Osteoblast (primary cell): ENCODE measurements around the gene NAPA. TPM values are rescaled to one million over a fixed set of nuclear protein-coding genes. Genes with fewer than 3 reads are reported as not detected.

Experiments
- DNase-seq: peaks from one replicate; pipeline ENCODE4 v3.0.0; 2011; ENCODE audit warnings: low spot score, mixed read lengths; ENCODE audit not compliant: insufficient read length; ENCODE audit errors: missing footprints
- H2AFZ ChIP-seq: 2 replicates; pipeline ENCODE4 v1.6.0; 2011; ENCODE audit warnings: mild to moderate bottlenecking, low read length
- H3K27ac ChIP-seq: 2 replicates; pipeline ENCODE4 v1.5.1; 2011; ENCODE audit warnings: mild to moderate bottlenecking, low read depth, low read length, moderate library complexity
- H3K27me3 ChIP-seq: 2 replicates; pipeline ENCODE4 v1.6.0; 2012; ENCODE audit warnings: mild to moderate bottlenecking, control low read depth, inconsistent platforms, low read length, moderate library complexity; ENCODE audit not compliant: insufficient read depth
- H3K36me3 ChIP-seq: 2 replicates; pipeline ENCODE4 v1.5.1; 2011; ENCODE audit warnings: mild to moderate bottlenecking, low read length, control low read depth, moderate library complexity; ENCODE audit not compliant: insufficient read depth
- H3K4me1 ChIP-seq: 2 replicates; pipeline ENCODE4 v1.5.1; 2011; ENCODE audit warnings: mild to moderate bottlenecking, low read length, control low read depth, moderate library complexity; ENCODE audit not compliant: insufficient read depth
- H3K4me2 ChIP-seq: 2 replicates; pipeline ENCODE4 v1.6.0; 2011; ENCODE audit warnings: mild to moderate bottlenecking, low read length; ENCODE audit not compliant: insufficient read depth
- H3K4me3 ChIP-seq: fragments of 200-600 bp; sonication (generic); 3 replicates; pipeline ENCODE4 v1.5.1; 2012; ENCODE audit warnings: mild to moderate bottlenecking, low read length, inconsistent platforms; ENCODE audit not compliant: insufficient read depth
- H3K79me2 ChIP-seq: 2 replicates; pipeline ENCODE4 v1.6.0; 2012; ENCODE audit warnings: mild to moderate bottlenecking, low read length, control low read depth, inconsistent platforms; ENCODE audit not compliant: insufficient read depth
- H3K9me3 ChIP-seq: 2 replicates; pipeline ENCODE4 v1.5.1; 2011; ENCODE audit warnings: low read depth, low read length, control low read depth
- H4K20me1 ChIP-seq: 2 replicates; pipeline ENCODE4 v1.6.0; 2012; ENCODE audit warnings: mild to moderate bottlenecking, low read length, control low read depth; ENCODE audit not compliant: insufficient read depth
- CTCF ChIP-seq: IDR thresholded peaks from 2 replicates; pipeline ENCODE4 v1.5.1; 2011; ENCODE audit warnings: mild to moderate bottlenecking, low read depth, low read length, moderate library complexity; ENCODE audit errors: extremely low read depth
- total RNA-seq: library from RNA; depleted of rRNA; stranded (reverse); fragments of >200 nt; gene quantifications from 2 replicates; pipeline ENCODE4 v1.2.3, GENCODE V29; 2012

The NAPA gene
- total RNA-seq, 1 donor = 95.9 TPM

GRCh38 chr19:47550129-47550528 lies 35.3 kb upstream of the NAPA start:
- no peaks in the 10 kb centered on the region for H3K4me1 ChIP-seq
- TF ChIP-seq CTCF = no peak
- H3K4me3 ChIP-seq = no peak overlapping the region
- no peaks in the 10 kb centered on the region for H3K9me3 ChIP-seq
- no peaks in the 10 kb centered on the region for H3K36me3 ChIP-seq
- no peak overlapping the region for H2AFZ ChIP-seq
- H3K4me2 ChIP-seq = no peak overlapping the region
- H4K20me1 ChIP-seq = no peaks in the 10 kb centered on the region
- H3K27ac ChIP-seq = no peak overlapping the region
- H3K27me3 ChIP-seq = peaks cover 11% of the 10 kb centered on the region
- H3K79me2 ChIP-seq = no peaks in the 10 kb centered on the region
- no peak for DNase-seq

GRCh38 chr19:47549261-47549862 lies 34.5 kb upstream of the NAPA start:
- no peaks in the 10 kb centered on the region for H3K79me2 ChIP-seq
- no peak for TF ChIP-seq CTCF
- no peaks in the 10 kb centered on the region for H3K9me3 ChIP-seq
- peaks cover 11% of the 10 kb centered on the region for H3K27me3 ChIP-seq
- H4K20me1 ChIP-seq = no peaks in the 10 kb centered on the region
- H2AFZ ChIP-seq = no peak overlapping the region
- no peak for DNase-seq
- no peaks in the 10 kb centered on the region for H3K36me3 ChIP-seq
- no peak overlapping the region for H3K4me2 ChIP-seq
- H3K27ac ChIP-seq = no peak overlapping the region
- no peak overlapping the region for H3K4me3 ChIP-seq
- no peaks in the 10 kb centered on the region for H3K4me1 ChIP-seq

- H3K27ac ChIP-seq = no peak overlapping the region
- H3K36me3 ChIP-seq = no peaks in the 10 kb centered on the region
- no peak overlapping the region for H3K4me2 ChIP-seq
- DNase-seq = no peak
- peaks cover 11% of the 10 kb centered on the region for H3K27me3 ChIP-seq
- no peak for TF ChIP-seq CTCF
- H4K20me1 ChIP-seq = no peaks in the 10 kb centered on the region
- H2AFZ ChIP-seq = no peak overlapping the region
- no peaks in the 10 kb centered on the region for H3K4me1 ChIP-seq
- H3K4me3 ChIP-seq = no peak overlapping the region
- no peaks in the 10 kb centered on the region for H3K79me2 ChIP-seq
- H3K9me3 ChIP-seq = no peaks in the 10 kb centered on the region
Measured at GRCh38 chr19:47547199-47547598, 32.3 kb upstream of the NAPA start.

GRCh38 chr19:47545061-47545948 lies 30.4 kb upstream of the NAPA start:
- no peak overlapping the region for H2AFZ ChIP-seq
- no peaks in the 10 kb centered on the region for H3K36me3 ChIP-seq
- no peaks in the 10 kb centered on the region for H3K9me3 ChIP-seq
- no peak for TF ChIP-seq CTCF
- H3K27me3 ChIP-seq = peaks cover 11% of the 10 kb centered on the region
- H3K79me2 ChIP-seq = no peaks in the 10 kb centered on the region
- H3K27ac ChIP-seq = no peak overlapping the region
- no peaks in the 10 kb centered on the region for H3K4me1 ChIP-seq
- H4K20me1 ChIP-seq = no peaks in the 10 kb centered on the region
- peak; percentile 76 for DNase-seq
- peak overlapping the region; percentile 18 for H3K4me2 ChIP-seq
- no peak overlapping the region for H3K4me3 ChIP-seq
